GM18870 (cell line): Measurements from ENCODE around the gene SPDYE5.
"Not testable (repeated sequence)": the region's sequence is repeated elsewhere in the genome, so short reads cannot be mapped to it uniquely, and the experiment has no call there.

Source experiments
- ATAC-seq: cut with Tn5 transposase; IDR thresholded peaks from one replicate; pipeline ENCODE4 v1.9.1; 2021; ENCODE audit warnings: moderate library complexity; ENCODE audit not compliant: unreplicated experiment

Gene SPDYE5, protein sequence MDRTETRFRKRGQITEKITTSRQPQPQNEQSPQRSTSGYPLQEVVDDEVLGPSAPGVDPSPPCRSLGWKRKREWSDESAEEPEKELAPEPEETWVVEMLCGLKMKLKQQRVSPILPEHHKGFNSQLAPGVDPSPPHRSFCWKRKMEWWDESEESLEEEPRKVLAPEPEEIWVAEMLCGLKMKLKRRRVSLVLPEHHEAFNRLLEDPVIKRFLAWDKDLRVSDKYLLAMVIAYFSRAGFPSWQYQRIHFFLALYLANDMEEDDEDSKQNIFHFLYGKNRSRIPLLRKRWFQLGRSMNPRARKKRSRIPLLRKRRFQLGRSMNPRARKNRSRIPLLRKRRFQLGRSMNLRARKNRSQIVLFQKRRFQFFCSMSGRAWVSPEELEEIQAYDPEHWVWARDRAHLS

DNA sequence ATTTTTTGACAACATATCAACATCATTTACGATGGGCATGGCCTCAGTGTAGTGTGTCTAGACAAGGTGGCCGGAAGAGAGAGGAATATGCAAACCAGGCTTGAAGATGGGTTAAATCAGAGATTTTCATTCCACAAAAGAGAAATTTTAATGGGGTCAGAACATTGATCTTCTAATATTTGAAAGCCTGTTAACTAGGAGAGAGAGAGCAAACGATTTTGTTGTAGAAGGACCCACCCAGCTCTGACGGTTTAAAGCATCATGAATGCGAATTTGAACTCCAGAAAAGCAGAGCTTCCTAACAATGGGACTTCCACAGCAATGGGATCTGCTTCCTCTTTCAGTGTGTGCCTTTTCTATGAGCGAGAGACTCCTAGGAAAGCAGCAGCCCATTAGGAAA, at the start of gene SPDYE5:
TSS of gene SPDYE5 (plus strand) at position 301 of the 400 bp plus-strand sequence. CDS start 1,728 bp downstream, outside the sequence.
- not testable (repeated sequence) for ATAC-seq

DNA sequence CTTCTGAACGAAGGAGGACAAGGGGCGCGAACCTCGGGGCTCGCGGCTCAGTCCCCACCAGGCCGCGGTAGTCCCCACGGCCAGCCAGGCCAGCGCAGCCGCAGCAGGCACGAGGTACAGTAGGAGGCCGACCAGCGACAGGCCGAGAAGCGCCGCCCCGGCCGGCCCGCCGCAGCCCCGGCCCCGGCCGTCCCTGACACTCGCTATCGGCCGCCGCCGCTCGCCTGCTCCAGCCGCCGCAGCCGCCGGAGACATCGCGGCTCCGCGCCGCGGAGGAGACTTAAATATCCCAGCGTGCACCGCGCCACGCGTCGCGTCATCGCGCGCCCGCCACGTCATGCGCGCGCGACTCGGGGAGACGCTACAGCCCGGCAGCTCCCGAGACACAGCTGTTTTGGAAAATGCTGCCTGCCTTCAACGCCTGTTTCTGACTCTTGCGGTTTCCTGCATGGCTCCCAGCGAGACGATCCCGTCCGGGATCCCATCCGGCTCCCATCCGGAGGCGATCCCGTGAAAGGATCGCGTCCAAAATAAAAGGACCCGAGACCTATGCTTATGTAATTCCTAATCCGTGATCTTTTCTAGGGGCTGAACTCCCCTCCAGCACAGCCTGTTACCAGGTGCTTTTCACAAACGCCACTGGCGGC, 49.5 kb upstream of the SPDYE5 start:
- peak; percentile 52 for ATAC-seq

- ATAC-seq: not testable (repeated sequence)
Measured at GRCh38 chr7:75449946-75450345, 42.2 kb upstream of the SPDYE5 start.

- peak; percentile 80 for ATAC-seq
Measured at GRCh38 chr7:75452494-75452955, 39.6 kb upstream of the SPDYE5 start.

- not testable (repeated sequence) for ATAC-seq
Measured at GRCh38 chr7:75456403-75456802, 35.7 kb upstream of the SPDYE5 start.

- ATAC-seq: not testable (repeated sequence)
Measured at GRCh38 chr7:75458034-75458433, 34.1 kb upstream of the SPDYE5 start.

DNA sequence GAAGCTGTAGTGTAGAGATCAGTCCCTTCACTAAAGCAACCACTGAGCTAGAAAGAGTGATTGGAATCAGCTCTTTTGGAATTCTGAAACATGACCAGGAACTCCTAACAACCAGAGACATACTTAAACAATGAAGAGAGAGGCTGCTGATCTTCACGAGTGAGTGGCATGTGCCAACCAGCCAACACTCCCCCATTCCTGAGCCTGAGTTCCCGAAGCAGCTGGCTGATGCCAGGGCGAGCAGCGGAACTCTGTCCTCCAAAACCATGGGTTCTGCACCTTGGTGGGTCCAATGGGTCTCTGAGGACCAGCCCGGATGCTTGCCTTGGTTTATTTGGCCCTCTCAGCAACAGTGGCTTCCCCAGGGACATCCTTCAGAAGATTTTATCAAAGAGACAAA, 31.6 kb upstream of the SPDYE5 start:
- ATAC-seq: not testable (repeated sequence)

DNA sequence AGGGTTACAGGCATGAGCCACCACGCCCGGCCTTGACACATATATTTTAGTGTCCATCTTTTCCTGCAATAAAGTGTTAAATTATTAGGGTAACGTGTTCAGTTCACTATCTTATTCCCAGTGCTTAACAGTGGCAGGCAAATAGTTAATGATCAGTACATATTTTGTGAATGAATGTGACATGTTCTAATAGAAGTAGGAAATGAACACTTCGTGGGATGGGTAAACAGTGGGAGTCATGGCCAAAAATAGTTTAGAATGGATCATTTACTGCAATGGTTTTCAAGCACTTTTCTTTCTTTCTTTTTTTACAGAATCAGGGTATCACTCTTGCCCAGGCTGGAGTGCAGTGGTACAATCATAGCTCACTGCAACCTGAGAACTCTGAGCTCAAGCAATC, 22.0 kb upstream of the SPDYE5 start:
- ATAC-seq: not testable (repeated sequence)

- ATAC-seq: not testable (repeated sequence)
Measured at GRCh38 chr7:75477457-75477856, 14.7 kb upstream of the SPDYE5 start.

DNA sequence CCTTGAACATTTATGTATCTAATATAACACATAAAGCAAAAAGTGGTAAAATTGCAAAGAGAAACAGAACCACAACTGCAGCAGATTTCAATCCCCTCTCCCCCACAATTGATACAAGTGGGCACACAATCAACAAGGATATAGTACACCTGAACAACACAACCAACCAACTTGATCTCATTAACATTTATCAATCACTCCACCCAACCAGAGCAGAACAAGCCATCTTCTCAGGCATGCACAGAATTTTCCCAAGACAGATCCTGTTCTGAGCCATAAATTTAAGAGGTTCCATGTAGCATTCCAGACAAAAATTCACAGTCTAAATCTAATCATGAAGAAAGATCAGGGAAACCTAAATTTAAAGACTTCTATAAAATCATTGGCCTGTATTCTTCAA, 11.8 kb upstream of the SPDYE5 start:
- not testable (repeated sequence) for ATAC-seq

GRCh38 chr7:75485355-75485978, 6.7 kb upstream of the SPDYE5 start:
- ATAC-seq: not testable (repeated sequence)

DNA sequence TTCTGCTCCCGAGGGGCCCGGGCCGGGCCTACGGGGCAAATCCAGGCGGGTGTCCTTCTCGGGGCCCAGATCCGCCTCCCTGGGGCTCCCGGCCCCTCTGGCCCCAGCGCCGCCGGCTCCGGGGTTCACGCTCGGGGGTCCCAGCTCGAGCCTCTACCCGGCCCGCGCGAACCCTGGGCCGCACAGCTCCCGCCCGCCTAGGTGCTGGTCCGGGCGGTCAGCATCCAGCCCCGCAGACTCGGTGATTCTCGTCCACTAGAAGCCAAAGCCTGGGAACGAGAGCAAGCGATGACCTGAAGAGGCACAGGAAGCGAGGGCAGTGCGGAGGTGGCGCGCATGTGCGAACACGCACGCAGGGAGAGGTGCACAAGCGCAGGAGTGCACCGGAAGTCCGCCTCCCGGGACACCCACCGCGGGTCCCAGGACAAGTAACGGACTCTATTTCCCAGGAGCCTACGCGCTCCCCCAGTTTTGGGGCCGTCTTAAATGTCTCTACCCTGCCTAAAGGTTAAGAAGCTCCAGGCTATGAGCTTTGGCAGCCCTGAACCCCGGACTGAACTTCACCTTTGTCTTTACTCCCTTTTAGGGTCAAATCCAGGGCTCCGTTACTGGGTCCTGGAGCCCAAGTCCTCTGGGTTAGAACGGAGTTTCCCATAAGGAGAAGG, 6.0 kb upstream of the SPDYE5 start, which contains the start of gene POM121C:
TSS of gene POM121C (minus strand) at position 321 of the 665 bp plus-strand sequence. CDS start 44,803 bp downstream, outside the sequence.
- peak; percentile 94 for ATAC-seq

DNA sequence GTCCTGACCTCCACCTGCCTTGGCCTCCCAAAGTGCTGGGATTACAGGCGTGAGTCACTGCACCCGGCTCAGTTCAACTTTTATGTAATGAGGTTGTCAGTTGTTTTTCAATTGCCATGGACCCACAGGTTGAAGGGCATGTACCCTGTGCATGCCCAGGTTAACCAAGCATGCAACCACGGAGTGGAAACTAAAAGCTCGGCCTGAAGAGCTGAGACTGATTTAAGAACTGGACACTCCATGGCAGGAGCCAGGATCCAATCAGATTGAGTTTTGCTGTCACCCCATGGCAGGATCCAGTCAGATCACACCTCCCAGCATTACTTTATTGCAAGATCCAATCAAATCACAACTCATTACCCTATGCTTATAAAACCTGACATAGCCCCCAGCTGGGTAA, 16.9 kb downstream of the SPDYE5 start:
- ATAC-seq: not testable (repeated sequence)

GRCh38 chr7:75518842-75519241, 26.7 kb downstream of the SPDYE5 start:
- not testable (repeated sequence) for ATAC-seq

DNA sequence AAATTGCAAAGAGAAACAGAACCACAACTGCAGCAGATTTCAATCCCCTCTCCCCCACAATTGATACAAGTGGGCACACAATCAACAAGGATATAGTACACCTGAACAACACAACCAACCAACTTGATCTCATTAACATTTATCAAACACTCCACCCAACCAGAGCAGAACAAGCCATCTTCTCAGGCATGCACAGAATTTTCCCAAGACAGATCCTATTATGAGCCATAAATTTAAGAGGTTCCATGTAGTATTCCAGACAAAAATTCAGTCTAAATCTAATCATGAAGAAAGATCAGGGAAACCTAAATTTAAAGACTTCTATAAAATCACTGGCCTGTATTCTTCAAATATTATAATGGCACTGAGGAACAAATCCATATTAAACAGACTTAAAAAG, 29.6 kb downstream of the SPDYE5 start:
- not testable (repeated sequence) for ATAC-seq

DNA sequence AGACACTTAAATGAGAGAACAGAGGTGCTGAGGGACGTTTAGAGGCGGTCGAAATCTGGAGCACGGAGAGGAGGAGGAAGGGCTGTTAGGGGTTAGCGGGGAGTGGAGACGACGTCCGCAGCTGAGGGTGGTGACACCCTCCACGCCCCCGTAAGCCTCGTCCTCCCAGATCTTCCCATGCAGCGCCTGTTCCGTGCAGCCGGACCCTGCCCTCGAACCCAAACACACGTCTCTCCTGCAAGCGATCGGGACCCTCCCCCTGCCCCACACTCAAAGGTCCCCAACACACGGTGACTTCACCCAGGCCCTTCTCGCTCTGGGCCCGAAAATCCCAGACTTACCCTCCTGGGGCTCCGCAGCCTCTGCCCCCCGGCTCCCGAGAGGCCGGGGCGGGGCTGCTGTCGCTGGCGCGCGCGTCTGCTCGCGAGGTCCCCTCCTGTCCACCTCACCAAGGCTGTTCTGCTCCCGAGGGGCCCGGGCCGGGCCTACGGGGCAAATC, 35.2 kb downstream of the SPDYE5 start:
- ATAC-seq: not testable (repeated sequence)

GRCh38 chr7:75531359-75531821, 39.3 kb downstream of the SPDYE5 start:
- no peak for ATAC-seq

DNA sequence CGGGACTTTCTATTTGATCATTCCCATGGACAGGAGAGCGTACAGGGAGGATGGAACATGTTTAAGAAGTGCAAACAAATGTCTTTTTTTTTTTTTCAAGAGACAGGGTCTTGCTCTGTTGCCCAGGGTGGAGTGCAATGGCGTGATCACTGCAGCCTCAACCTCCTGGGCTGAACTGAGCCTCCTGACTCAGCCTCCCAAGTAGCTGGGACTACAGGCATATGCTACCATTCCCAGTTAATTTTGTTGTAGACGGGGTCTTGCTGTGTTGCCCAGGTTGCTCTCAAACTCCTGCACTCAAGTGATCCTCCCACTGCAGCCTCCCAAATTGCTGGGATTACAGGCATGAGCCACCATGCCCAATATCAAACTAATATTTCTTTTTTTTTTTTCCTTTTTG, 40.5 kb downstream of the SPDYE5 start:
- no peak for ATAC-seq

DNA sequence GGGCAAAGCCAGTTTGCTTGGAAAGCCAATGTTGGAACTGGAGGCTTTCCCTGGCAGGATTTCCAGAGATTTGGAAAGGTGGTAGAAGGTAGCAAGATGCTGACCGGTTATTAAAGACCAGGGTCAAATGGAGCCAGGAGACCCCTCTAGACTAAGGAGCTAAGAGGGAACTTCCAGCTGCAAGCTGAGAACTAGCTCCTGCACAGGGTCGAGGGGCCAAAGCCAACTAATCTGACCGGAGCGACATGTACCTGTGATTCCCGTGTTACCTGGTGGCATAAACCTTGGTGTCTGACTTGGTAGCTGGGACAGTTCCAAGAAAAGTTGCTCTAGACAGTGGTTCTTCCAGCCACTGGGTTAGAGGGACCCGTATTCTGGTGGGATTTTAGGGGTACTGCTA, 41.8 kb downstream of the SPDYE5 start:
- ATAC-seq: no peak

- ATAC-seq: peak; percentile 76
Measured at GRCh38 chr7:75534727-75535307, 42.7 kb downstream of the SPDYE5 start.
